ENCODE data around the gene WDR55. TPM values are rescaled to one million over a fixed set of nuclear protein-coding genes. Genes with fewer than 3 reads are reported as not detected.

Gene WDR55
- total and polyA plus RNA-seq, 2 of the 8 experiments (the other 6 are each of a cell fraction or from before 2014, with no cell fraction given) = 15.3 to 22.7 TPM

- TF ChIP-seq, protein P1, sequence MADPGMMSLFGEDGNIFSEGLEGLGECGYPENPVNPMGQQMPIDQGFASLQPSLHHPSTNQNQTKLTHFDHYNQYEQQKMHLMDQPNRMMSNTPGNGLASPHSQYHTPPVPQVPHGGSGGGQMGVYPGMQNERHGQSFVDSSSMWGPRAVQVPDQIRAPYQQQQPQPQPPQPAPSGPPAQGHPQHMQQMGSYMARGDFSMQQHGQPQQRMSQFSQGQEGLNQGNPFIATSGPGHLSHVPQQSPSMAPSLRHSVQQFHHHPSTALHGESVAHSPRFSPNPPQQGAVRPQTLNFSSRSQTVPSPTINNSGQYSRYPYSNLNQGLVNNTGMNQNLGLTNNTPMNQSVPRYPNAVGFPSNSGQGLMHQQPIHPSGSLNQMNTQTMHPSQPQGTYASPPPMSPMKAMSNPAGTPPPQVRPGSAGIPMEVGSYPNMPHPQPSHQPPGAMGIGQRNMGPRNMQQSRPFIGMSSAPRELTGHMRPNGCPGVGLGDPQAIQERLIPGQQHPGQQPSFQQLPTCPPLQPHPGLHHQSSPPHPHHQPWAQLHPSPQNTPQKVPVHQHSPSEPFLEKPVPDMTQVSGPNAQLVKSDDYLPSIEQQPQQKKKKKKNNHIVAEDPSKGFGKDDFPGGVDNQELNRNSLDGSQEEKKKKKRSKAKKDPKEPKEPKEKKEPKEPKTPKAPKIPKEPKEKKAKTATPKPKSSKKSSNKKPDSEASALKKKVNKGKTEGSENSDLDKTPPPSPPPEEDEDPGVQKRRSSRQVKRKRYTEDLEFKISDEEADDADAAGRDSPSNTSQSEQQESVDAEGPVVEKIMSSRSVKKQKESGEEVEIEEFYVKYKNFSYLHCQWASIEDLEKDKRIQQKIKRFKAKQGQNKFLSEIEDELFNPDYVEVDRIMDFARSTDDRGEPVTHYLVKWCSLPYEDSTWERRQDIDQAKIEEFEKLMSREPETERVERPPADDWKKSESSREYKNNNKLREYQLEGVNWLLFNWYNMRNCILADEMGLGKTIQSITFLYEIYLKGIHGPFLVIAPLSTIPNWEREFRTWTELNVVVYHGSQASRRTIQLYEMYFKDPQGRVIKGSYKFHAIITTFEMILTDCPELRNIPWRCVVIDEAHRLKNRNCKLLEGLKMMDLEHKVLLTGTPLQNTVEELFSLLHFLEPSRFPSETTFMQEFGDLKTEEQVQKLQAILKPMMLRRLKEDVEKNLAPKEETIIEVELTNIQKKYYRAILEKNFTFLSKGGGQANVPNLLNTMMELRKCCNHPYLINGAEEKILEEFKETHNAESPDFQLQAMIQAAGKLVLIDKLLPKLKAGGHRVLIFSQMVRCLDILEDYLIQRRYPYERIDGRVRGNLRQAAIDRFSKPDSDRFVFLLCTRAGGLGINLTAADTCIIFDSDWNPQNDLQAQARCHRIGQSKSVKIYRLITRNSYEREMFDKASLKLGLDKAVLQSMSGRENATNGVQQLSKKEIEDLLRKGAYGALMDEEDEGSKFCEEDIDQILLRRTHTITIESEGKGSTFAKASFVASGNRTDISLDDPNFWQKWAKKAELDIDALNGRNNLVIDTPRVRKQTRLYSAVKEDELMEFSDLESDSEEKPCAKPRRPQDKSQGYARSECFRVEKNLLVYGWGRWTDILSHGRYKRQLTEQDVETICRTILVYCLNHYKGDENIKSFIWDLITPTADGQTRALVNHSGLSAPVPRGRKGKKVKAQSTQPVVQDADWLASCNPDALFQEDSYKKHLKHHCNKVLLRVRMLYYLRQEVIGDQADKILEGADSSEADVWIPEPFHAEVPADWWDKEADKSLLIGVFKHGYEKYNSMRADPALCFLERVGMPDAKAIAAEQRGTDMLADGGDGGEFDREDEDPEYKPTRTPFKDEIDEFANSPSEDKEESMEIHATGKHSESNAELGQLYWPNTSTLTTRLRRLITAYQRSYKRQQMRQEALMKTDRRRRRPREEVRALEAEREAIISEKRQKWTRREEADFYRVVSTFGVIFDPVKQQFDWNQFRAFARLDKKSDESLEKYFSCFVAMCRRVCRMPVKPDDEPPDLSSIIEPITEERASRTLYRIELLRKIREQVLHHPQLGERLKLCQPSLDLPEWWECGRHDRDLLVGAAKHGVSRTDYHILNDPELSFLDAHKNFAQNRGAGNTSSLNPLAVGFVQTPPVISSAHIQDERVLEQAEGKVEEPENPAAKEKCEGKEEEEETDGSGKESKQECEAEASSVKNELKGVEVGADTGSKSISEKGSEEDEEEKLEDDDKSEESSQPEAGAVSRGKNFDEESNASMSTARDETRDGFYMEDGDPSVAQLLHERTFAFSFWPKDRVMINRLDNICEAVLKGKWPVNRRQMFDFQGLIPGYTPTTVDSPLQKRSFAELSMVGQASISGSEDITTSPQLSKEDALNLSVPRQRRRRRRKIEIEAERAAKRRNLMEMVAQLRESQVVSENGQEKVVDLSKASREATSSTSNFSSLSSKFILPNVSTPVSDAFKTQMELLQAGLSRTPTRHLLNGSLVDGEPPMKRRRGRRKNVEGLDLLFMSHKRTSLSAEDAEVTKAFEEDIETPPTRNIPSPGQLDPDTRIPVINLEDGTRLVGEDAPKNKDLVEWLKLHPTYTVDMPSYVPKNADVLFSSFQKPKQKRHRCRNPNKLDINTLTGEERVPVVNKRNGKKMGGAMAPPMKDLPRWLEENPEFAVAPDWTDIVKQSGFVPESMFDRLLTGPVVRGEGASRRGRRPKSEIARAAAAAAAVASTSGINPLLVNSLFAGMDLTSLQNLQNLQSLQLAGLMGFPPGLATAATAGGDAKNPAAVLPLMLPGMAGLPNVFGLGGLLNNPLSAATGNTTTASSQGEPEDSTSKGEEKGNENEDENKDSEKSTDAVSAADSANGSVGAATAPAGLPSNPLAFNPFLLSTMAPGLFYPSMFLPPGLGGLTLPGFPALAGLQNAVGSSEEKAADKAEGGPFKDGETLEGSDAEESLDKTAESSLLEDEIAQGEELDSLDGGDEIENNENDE (IDR thresholded peaks at IDR 0.05; ENCODE audit: insufficient replicate concordance, low read length) = no peak
- TF ChIP-seq ASH2L (IDR thresholded peaks at IDR 0.05; ENCODE audit: low read length) (no peak), ATF3 (IDR thresholded peaks at IDR 0.05; ENCODE audit: insufficient read depth, low read depth, low read length) (no peak), NANOG (IDR thresholded peaks at IDR 0.05; ENCODE audit: insufficient read depth, low read depth, low read length, poor library complexity, severe bottlenecking) (no peak), KDM4A (IDR thresholded peaks at IDR 0.05; ENCODE audit: low read depth, low read length, severe bottlenecking) (no peak), RBBP5 (IDR thresholded peaks at IDR 0.05; ENCODE audit: borderline replicate concordance, low read depth, low read length) (no peak)
These were observed 9.9 kb downstream of the WDR55 start (continued) for GRCh38 chr5:140674629-140675028.

Data from H1 (cell line).